ENCODE data around the gene TXNDC17.

The TXNDC17 gene

GRCh38 chr17:6669479-6670212 is 28.8 kb downstream of the TXNDC17 start:
- Mint-ChIP-seq H3K9me3 (no peaks in the 10 kb centered on the region), H3K4me3 (no peak overlapping the region)
- no peak for DNase-seq (ENCODE audit: low spot score in 2 of 2)

DNA sequence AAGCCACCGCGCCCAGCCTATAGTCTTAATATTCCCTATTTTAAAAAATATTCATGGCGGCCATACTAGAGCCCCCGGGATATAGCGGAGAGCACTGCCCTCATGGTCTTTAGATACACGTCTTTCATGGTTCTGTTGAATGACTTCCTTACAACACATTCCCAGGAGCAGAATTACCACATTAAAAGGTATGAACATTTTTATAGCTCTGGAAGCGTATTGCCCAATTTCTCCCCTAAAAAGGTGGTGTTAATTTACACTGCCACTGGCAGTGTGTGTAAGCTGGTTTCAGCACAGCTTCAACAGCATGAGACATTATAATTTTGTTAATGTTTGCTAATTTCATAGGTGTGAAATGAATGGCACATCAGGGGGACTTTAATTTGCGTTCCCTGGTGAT is 29.7 kb downstream of the TXNDC17 start:
- Mint-ChIP-seq H3K27ac (ENCODE audit: low read depth) (no peak overlapping the region), H3K4me1 (no peaks in the 10 kb centered on the region), H3K9me3 (no peaks in the 10 kb centered on the region), H3K36me3 (ENCODE audit: insufficient read depth) (no peaks in the 10 kb centered on the region), H3K4me3 (no peak overlapping the region), H3K27me3 (no peaks in the 10 kb centered on the region)
- DNase-seq (ENCODE audit: low spot score in 2 of 2), result no peak
- ATAC-seq (replicated peaks; ENCODE audit: extremely low read depth, poor library complexity, severe bottlenecking), result no peak

More at GRCh38 chr17:6669479-6670212, 28.8 kb downstream of the TXNDC17 start:
- H3K36me3 Mint-ChIP-seq (ENCODE audit: insufficient read depth), result no peaks in the 10 kb centered on the region
- ATAC-seq (replicated peaks; ENCODE audit: extremely low read depth, poor library complexity, severe bottlenecking), result no peak
- H3K27me3 Mint-ChIP-seq, result no peaks in the 10 kb centered on the region
- peaks cover 5% of the 10 kb centered on the region for H3K4me1 Mint-ChIP-seq
- H3K27ac Mint-ChIP-seq (ENCODE audit: low read depth), result no peak overlapping the region

- Mint-ChIP-seq H3K27ac (ENCODE audit: low read depth) (no peak overlapping the region), H3K4me1 (no peaks in the 10 kb centered on the region), H3K36me3 (ENCODE audit: insufficient read depth) (no peaks in the 10 kb centered on the region), H3K9me3 (no peaks in the 10 kb centered on the region), H3K27me3 (no peaks in the 10 kb centered on the region), H3K4me3 (no peak overlapping the region)
- ATAC-seq (replicated peaks; ENCODE audit: extremely low read depth, poor library complexity, severe bottlenecking) (no peak), DNase-seq (ENCODE audit: low spot score in 2 of 2) (no peak)
Observed at GRCh38 chr17:6670999-6671398, 30.1 kb downstream of the TXNDC17 start.

GRCh38 chr17:6671431-6671830 is 30.6 kb downstream of the TXNDC17 start:
- no peak for ATAC-seq (replicated peaks; ENCODE audit: extremely low read depth, poor library complexity, severe bottlenecking)
- no peaks in the 10 kb centered on the region for H3K36me3 Mint-ChIP-seq (ENCODE audit: insufficient read depth)

DNA sequence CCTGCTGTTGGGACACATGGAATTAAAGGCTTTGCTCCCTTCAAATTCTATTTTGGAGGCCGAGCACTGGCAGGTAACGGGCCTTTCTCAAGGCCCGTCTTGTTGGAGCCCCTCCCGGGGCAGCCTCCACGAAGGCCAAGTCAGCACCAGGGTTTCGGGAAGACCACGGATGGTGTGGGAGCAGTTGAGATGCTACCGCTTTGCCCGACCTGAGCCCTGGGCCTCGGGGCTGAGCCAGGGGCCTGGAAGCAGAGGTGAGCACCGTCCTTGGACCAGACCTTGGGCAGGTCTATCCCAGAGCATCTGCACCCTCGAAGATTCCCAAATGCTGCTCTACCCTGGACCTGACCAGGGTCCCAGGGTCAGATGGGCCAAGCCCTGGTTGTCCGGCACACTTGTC is 33.7 kb downstream of the TXNDC17 start:
- H3K27ac Mint-ChIP-seq (ENCODE audit: low read depth), result no peak overlapping the region
- no peaks in the 10 kb centered on the region for H3K9me3 Mint-ChIP-seq
- no peak overlapping the region for H3K4me3 Mint-ChIP-seq
- no peaks in the 10 kb centered on the region for H3K36me3 Mint-ChIP-seq (ENCODE audit: insufficient read depth)
- peaks cover 22% of the 10 kb centered on the region for H3K27me3 Mint-ChIP-seq
- peaks cover 12% of the 10 kb centered on the region for H3K4me1 Mint-ChIP-seq
- no peak for ATAC-seq (replicated peaks; ENCODE audit: extremely low read depth, poor library complexity, severe bottlenecking)
- DNase-seq (ENCODE audit: low spot score in 2 of 2), result no peak

More at GRCh38 chr17:6671431-6671830, 30.6 kb downstream of the TXNDC17 start:
- no peaks in the 10 kb centered on the region for H3K27me3 Mint-ChIP-seq
- no peaks in the 10 kb centered on the region for H3K9me3 Mint-ChIP-seq
- no peak overlapping the region for H3K27ac Mint-ChIP-seq (ENCODE audit: low read depth)
- no peaks in the 10 kb centered on the region for H3K4me1 Mint-ChIP-seq
- no peak overlapping the region for H3K4me3 Mint-ChIP-seq
- DNase-seq (ENCODE audit: low spot score in 2 of 2), result no peak

DNA sequence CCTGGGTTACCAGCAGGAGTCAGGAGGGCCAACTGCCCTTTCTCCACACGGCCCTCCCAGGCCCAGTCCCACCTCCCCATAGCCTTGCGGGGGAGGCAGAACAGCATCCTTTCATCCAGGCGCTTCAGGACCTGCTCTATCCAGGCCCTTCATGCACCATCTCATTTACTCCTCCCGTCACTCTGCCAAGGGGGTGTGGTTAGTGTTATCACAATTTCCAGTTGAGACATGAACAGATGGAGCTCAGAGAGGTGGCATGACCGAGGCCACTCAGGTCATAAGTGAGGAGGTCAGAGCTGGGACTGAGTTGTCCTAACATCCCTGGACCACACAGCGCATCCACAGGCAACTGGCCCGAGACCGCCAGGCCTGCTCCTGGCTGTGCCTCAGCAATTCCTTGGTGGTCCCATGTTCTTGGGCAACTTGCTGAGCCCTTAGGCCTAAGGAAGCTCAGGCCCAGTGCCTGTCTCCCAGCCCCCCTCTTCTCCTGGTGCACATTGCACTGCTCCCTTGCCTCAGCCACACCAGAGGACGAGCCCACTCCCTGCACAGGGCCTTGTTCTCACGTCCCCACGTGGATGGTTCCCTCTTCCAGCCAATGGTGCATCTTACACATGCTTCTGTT is 34.5 kb downstream of the TXNDC17 start:
- Mint-ChIP-seq H3K27ac (ENCODE audit: low read depth) (no peak overlapping the region), H3K36me3 (ENCODE audit: insufficient read depth) (no peaks in the 10 kb centered on the region), H3K4me1 (peaks cover 12% of the 10 kb centered on the region), H3K4me3 (no peak overlapping the region), H3K9me3 (no peaks in the 10 kb centered on the region), H3K27me3 (peaks cover 27% of the 10 kb centered on the region)
- ATAC-seq (replicated peaks; ENCODE audit: extremely low read depth, poor library complexity, severe bottlenecking), result no peak
- no peak for DNase-seq (ENCODE audit: low spot score in 2 of 2)

- no peak for DNase-seq (ENCODE audit: low spot score in 2 of 2)
- Mint-ChIP-seq H3K4me1 (peaks cover 12% of the 10 kb centered on the region), H3K27me3 (peaks cover 42% of the 10 kb centered on the region), H3K27ac (ENCODE audit: low read depth) (no peak overlapping the region), H3K9me3 (no peaks in the 10 kb centered on the region), H3K4me3 (no peak overlapping the region), H3K36me3 (ENCODE audit: insufficient read depth) (no peaks in the 10 kb centered on the region)
- no peak for ATAC-seq (replicated peaks; ENCODE audit: extremely low read depth, poor library complexity, severe bottlenecking)
Observed at GRCh38 chr17:6676802-6677157, 35.9 kb downstream of the TXNDC17 start.

DNA sequence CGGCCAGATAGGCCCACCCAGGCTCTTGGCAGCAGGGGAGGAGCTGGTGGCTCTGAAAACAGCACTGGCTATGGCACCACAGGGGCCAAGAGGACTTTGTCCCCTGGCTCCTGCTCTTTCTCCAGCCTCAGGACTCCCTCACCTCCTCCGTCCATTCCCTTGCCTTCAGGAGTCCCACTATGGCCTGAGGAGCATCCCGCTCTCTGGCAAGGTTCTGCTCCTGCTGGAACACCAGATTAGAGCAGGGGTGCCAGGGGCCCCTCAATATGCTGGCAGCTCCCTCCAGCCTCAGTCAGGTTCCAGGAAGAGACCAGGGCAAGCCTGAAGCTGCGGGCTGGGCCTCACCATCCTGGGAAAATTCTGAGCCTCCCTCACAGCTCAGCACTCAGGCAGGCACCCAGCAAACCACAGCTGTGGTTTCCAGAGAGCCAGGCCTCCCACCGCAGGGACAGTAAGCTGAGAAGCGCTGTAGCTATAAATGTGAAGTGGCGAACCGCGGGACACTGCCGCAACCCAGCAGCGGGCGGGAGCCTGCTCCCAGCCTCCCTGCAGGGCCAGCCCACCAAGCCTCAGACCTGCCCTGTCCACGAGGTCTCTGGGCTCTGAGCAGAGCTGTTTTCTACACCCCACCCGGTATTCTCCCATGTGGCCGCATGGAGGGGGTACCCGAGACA is 36.4 kb downstream of the TXNDC17 start:
- Mint-ChIP-seq H3K4me3 (no peak overlapping the region), H3K9me3 (no peaks in the 10 kb centered on the region), H3K27ac (ENCODE audit: low read depth) (no peak overlapping the region), H3K4me1 (peaks cover 12% of the 10 kb centered on the region), H3K36me3 (ENCODE audit: insufficient read depth) (peaks cover 2% of the 10 kb centered on the region), H3K27me3 (peaks cover 47% of the 10 kb centered on the region)
- ATAC-seq (replicated peaks; ENCODE audit: extremely low read depth, poor library complexity, severe bottlenecking) (no peak), DNase-seq (ENCODE audit: low spot score in 2 of 2) (no peak)

DNA sequence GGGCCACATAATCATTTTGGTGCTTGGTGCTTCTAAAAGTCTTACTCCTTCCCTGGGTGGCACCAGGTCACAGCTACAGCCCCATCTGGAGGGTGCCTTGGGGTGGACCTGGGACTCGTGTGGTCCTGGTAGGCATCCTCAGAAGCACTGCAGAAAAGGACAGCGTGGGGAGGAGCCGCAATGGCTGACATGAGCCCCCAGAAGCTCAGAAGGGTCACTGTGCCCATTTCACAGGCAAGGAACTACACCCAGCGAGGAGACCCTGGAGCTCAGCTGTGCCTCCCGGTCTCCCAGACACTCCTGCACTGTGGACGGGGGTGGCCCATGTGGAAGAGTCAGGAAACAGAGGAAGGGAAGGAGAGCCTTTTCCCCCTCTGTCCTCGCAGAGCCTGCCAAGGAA is 37.1 kb downstream of the TXNDC17 start:
- no peak for ATAC-seq (replicated peaks; ENCODE audit: extremely low read depth, poor library complexity, severe bottlenecking)
- no peak overlapping the region for H3K27ac Mint-ChIP-seq (ENCODE audit: low read depth)
- H3K4me3 Mint-ChIP-seq, result no peak overlapping the region
- peaks cover 2% of the 10 kb centered on the region for H3K36me3 Mint-ChIP-seq (ENCODE audit: insufficient read depth)
- H3K4me1 Mint-ChIP-seq, result peaks cover 12% of the 10 kb centered on the region
- H3K9me3 Mint-ChIP-seq, result no peaks in the 10 kb centered on the region
- peaks cover 54% of the 10 kb centered on the region for H3K27me3 Mint-ChIP-seq
- no peak for DNase-seq (ENCODE audit: low spot score in 2 of 2)

- no peak overlapping the region for H3K27ac Mint-ChIP-seq (ENCODE audit: low read depth)
- peaks cover 12% of the 10 kb centered on the region for H3K4me1 Mint-ChIP-seq
- H3K4me3 Mint-ChIP-seq, result no peak overlapping the region
- peaks cover 2% of the 10 kb centered on the region for H3K36me3 Mint-ChIP-seq (ENCODE audit: insufficient read depth)
- peaks cover 57% of the 10 kb centered on the region for H3K27me3 Mint-ChIP-seq
- ATAC-seq (replicated peaks; ENCODE audit: extremely low read depth, poor library complexity, severe bottlenecking) (no peak), DNase-seq (ENCODE audit: low spot score in 2 of 2) (no peak)
- H3K9me3 Mint-ChIP-seq, result no peaks in the 10 kb centered on the region
Observed at GRCh38 chr17:6679241-6679640, 38.4 kb downstream of the TXNDC17 start.

- no peak overlapping the region for H3K27ac Mint-ChIP-seq (ENCODE audit: low read depth)
- H3K9me3 Mint-ChIP-seq, result no peaks in the 10 kb centered on the region
- H3K4me1 Mint-ChIP-seq, result peaks cover 12% of the 10 kb centered on the region
- DNase-seq (ENCODE audit: low spot score in 2 of 2) (no peak), ATAC-seq (replicated peaks; ENCODE audit: extremely low read depth, poor library complexity, severe bottlenecking) (no peak)
- no peak overlapping the region for H3K4me3 Mint-ChIP-seq
- H3K36me3 Mint-ChIP-seq (ENCODE audit: insufficient read depth), result peaks cover 2% of the 10 kb centered on the region
- H3K27me3 Mint-ChIP-seq, result peaks cover 76% of the 10 kb centered on the region
Observed at GRCh38 chr17:6681176-6681575, 40.3 kb downstream of the TXNDC17 start.

DNA sequence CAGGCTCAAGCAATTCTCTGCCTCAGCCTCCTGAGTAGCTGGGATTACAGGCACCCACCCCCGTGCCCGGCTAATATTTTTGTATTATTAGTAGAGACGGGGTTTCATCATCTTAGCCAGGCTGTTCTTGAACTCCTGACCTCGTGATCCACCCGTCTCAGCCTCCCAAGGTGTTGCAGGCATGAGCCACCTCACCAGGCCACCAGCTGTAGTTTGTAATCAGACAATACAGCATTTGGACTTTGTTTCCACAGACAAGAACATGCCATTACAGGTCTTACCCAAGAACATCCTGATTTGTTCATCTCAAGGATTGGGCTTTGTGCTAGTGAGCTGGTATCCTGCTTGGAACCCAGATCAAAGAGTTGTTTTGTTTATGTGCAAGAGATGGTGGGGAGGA is 40.8 kb downstream of the TXNDC17 start:
- no peak overlapping the region for H3K27ac Mint-ChIP-seq (ENCODE audit: low read depth)
- DNase-seq (ENCODE audit: low spot score in 2 of 2), result no peak
- no peak overlapping the region for H3K4me3 Mint-ChIP-seq
- H3K36me3 Mint-ChIP-seq (ENCODE audit: insufficient read depth), result peaks cover 2% of the 10 kb centered on the region
- peaks cover 81% of the 10 kb centered on the region for H3K27me3 Mint-ChIP-seq
- no peaks in the 10 kb centered on the region for H3K9me3 Mint-ChIP-seq
- H3K4me1 Mint-ChIP-seq, result peaks cover 12% of the 10 kb centered on the region
- ATAC-seq (replicated peaks; ENCODE audit: extremely low read depth, poor library complexity, severe bottlenecking), result no peak

GRCh38 chr17:6682339-6682738 is 41.5 kb downstream of the TXNDC17 start:
- no peak for DNase-seq (ENCODE audit: low spot score in 2 of 2)
- H3K9me3 Mint-ChIP-seq, result no peaks in the 10 kb centered on the region
- H3K4me1 Mint-ChIP-seq, result peaks cover 8% of the 10 kb centered on the region
- no peak overlapping the region for H3K27ac Mint-ChIP-seq (ENCODE audit: low read depth)
- peaks cover 2% of the 10 kb centered on the region for H3K36me3 Mint-ChIP-seq (ENCODE audit: insufficient read depth)
- H3K4me3 Mint-ChIP-seq, result no peak overlapping the region
- no peak for ATAC-seq (replicated peaks; ENCODE audit: extremely low read depth, poor library complexity, severe bottlenecking)
- peaks cover 86% of the 10 kb centered on the region for H3K27me3 Mint-ChIP-seq
